Nephron (organoid): ENCODE data around the gene MOV10L1.

Experiments used
- H3K27ac Mint-ChIP-seq, 3 experiments: 2 replicates each; pipeline ENCODE4 v1.8.0; 2020; ENCODE audit warnings: mixed read lengths in 3 of 3, mild to moderate bottlenecking in 2 of 3, moderate library complexity in 1 of 3
- H3K27me3 Mint-ChIP-seq: 2 replicates; pipeline ENCODE4 v1.8.0; 2021; ENCODE audit warnings: low read depth, mild to moderate bottlenecking, moderate library complexity, mixed read lengths
- H3K36me3 Mint-ChIP-seq: 2 replicates; pipeline ENCODE4 v1.8.0; 2020; ENCODE audit warnings: low read depth, mixed read lengths
- H3K4me1 Mint-ChIP-seq: 2 replicates; pipeline ENCODE4 v1.8.0; 2020; ENCODE audit warnings: mixed read lengths
- H3K4me3 Mint-ChIP-seq, 3 experiments: 2 replicates each; pipeline ENCODE4 v1.8.0; 2020; ENCODE audit warnings: mild to moderate bottlenecking in 3 of 3, mixed read lengths in 3 of 3, moderate library complexity in 2 of 3
- H3K9me3 Mint-ChIP-seq: 2 replicates; pipeline ENCODE4 v1.8.0; 2020; ENCODE audit warnings: mixed read lengths
- CTCF ChIP-seq, 3 experiments: fragments of 200-600 bp; sonication (generic); IDR thresholded peaks; one replicate each; pipeline ENCODE4 v1.5.0; 2021; ENCODE audit warnings: antibody characterized with exemption in 3 of 3; ENCODE audit not compliant: unreplicated experiment in 3 of 3

Gene MOV10L1

GRCh38 chr22:50190941-50191741, 101.3 kb downstream of the MOV10L1 start:
- H3K27me3 Mint-ChIP-seq: no peaks in the 10 kb centered on the region
- H3K36me3 Mint-ChIP-seq: peaks cover 5% of the 10 kb centered on the region
- no peak for TF ChIP-seq CTCF (IDR thresholded peaks at IDR 0.05; ENCODE audit: unreplicated experiment in 3 of 3)
- H3K4me1 Mint-ChIP-seq: peaks cover 16% of the 10 kb centered on the region
- H3K4me3 Mint-ChIP-seq: peak overlapping the region; percentile 57 to 58 (median 57)
- H3K9me3 Mint-ChIP-seq: no peaks in the 10 kb centered on the region
- peak overlapping the region; percentile 60 to 71 (median 69) for H3K27ac Mint-ChIP-seq

GRCh38 chr22:50192436-50193204, 102.8 kb downstream of the MOV10L1 start:
- Mint-ChIP-seq H3K36me3 (peaks cover 5% of the 10 kb centered on the region), H3K4me3 (peak overlapping the region in 1 of 3 experiments; percentile 48), H3K27me3 (no peaks in the 10 kb centered on the region), H3K27ac (no peak overlapping the region), H3K9me3 (no peaks in the 10 kb centered on the region), H3K4me1 (peaks cover 10% of the 10 kb centered on the region)
- TF ChIP-seq CTCF (IDR thresholded peaks at IDR 0.05; ENCODE audit: unreplicated experiment in 3 of 3): no peak

GRCh38 chr22:50193621-50194020, 103.8 kb downstream of the MOV10L1 start:
- Mint-ChIP-seq H3K4me1 (peaks cover 10% of the 10 kb centered on the region), H3K36me3 (peaks cover 5% of the 10 kb centered on the region), H3K4me3 (no peak overlapping the region), H3K9me3 (no peaks in the 10 kb centered on the region), H3K27me3 (no peaks in the 10 kb centered on the region), H3K27ac (no peak overlapping the region)
- TF ChIP-seq CTCF (IDR thresholded peaks at IDR 0.05; ENCODE audit: unreplicated experiment in 3 of 3): no peak

- H3K9me3 Mint-ChIP-seq: no peaks in the 10 kb centered on the region
- TF ChIP-seq CTCF (IDR thresholded peaks at IDR 0.05; ENCODE audit: unreplicated experiment in 3 of 3): no peak
Measured at GRCh38 chr22:50194037-50194805, 104.4 kb downstream of the MOV10L1 start.

GRCh38 chr22:50196256-50196655, 106.5 kb downstream of the MOV10L1 start:
- peaks cover 3% of the 10 kb centered on the region for H3K4me1 Mint-ChIP-seq
- H3K27me3 Mint-ChIP-seq: no peaks in the 10 kb centered on the region
- no peak for TF ChIP-seq CTCF (IDR thresholded peaks at IDR 0.05; ENCODE audit: unreplicated experiment in 3 of 3)
- no peak overlapping the region for H3K4me3 Mint-ChIP-seq
- peaks cover 3% of the 10 kb centered on the region for H3K36me3 Mint-ChIP-seq
- no peaks in the 10 kb centered on the region for H3K9me3 Mint-ChIP-seq
- no peak overlapping the region for H3K27ac Mint-ChIP-seq

More at GRCh38 chr22:50194037-50194805, 104.4 kb downstream of the MOV10L1 start:
- Mint-ChIP-seq H3K27me3 (no peaks in the 10 kb centered on the region), H3K36me3 (peaks cover 5% of the 10 kb centered on the region), H3K4me1 (peaks cover 10% of the 10 kb centered on the region), H3K27ac (no peak overlapping the region), H3K4me3 (no peak overlapping the region)
